Measurements from ENCODE around the gene PGC. TPM values are rescaled to one million over a fixed set of nuclear protein-coding genes. Genes with fewer than 3 reads are reported as not detected.

PGC gene
- total RNA-seq, 1 experiment from 2014 or later = 0.63 TPM

GRCh38 chr6:41791984-41792383 is 44.8 kb upstream of the PGC start (continued):
- TF ChIP-seq, protein P1, sequence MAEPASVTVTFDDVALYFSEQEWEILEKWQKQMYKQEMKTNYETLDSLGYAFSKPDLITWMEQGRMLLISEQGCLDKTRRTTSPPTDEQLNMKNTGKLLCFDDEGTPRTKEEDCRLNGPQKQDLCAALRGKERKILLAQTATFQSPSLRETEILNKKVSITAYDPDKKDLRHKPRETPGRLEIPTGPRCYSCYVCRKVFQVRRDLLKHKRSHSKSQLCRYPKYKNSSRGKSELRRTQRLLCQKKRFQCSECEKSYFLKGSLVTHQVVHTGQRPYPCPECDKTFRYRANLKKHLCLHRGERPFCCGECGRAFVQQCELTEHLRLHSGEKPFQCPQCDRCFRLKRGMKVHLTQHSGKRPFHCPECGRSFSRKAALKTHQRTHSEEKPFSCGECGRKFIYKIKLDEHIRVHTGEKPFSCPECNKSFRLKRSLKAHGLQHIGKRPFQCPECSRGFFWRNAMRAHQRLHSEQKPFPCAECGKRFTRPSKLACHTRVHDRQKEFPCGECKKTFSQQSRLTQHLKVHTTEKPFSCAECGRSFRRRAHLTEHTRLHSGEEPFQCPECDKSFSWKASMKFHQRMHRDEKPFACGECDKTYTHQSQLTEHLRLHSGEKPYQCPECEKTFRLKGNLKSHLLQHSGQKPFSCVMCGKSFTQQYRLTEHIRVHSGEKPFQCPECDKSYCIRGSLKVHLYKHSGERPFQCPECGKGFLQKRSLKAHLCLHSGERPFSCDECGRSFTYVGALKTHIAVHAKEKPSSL (CRISPR knock-in tag; conservative IDR thresholded peaks at IDR 0.05) = no peak

DNA sequence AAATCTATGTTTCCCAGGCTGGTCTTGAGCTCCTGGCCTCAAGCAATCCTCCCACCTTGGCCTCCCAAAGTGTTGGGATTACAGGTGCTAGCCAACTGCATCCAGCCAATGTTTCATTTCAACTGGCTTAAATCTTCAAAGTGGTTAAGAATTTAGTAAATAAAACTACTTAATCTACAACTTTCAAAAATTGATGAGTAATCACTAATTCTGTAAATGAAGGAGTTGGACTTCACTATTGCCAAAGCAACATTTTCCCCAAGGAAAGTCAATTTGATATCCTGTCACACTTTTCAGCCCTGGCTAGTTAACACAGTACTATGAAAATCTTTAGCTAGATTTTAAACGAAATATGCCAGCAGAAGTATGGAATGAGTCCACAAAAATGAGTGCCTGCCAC is 44.1 kb upstream of the PGC start:
- Mint-ChIP-seq H3K9me3 (no peaks in the 10 kb centered on the region), H3K36me3 (peaks cover 35% of the 10 kb centered on the region), H3K27ac (no peak overlapping the region), H3K27me3 (ENCODE audit: low read depth) (no peaks in the 10 kb centered on the region), H3K4me1 (peaks cover 4% of the 10 kb centered on the region; the same call in 1 of the 2 replicates), H3K4me3 (no peak overlapping the region)
- TF ChIP-seq, protein P2, sequence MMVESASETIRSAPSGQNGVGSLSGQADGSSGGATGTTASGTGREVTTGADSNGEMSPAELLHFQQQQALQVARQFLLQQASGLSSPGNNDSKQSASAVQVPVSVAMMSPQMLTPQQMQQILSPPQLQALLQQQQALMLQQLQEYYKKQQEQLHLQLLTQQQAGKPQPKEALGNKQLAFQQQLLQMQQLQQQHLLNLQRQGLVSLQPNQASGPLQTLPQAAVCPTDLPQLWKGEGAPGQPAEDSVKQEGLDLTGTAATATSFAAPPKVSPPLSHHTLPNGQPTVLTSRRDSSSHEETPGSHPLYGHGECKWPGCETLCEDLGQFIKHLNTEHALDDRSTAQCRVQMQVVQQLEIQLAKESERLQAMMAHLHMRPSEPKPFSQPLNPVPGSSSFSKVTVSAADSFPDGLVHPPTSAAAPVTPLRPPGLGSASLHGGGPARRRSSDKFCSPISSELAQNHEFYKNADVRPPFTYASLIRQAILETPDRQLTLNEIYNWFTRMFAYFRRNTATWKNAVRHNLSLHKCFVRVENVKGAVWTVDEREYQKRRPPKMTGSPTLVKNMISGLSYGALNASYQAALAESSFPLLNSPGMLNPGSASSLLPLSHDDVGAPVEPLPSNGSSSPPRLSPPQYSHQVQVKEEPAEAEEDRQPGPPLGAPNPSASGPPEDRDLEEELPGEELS (CRISPR knock-in tag; IDR thresholded peaks at IDR 0.05) = no peak
- TF ChIP-seq OVOL2 (CRISPR knock-in tag; IDR thresholded peaks at IDR 0.05; ENCODE audit: borderline replicate concordance) (no peak), SOX15 (CRISPR knock-in tag; IDR thresholded peaks at IDR 0.05) (no peak), ETV6 (CRISPR knock-in tag; IDR thresholded peaks at IDR 0.05) (no peak), ZNF121 (CRISPR knock-in tag; IDR thresholded peaks at IDR 0.05) (no peak), ATF1 (CRISPR knock-in tag; IDR thresholded peaks at IDR 0.05) (no peak), E2F1 (CRISPR knock-in tag; IDR thresholded peaks at IDR 0.05) (no peak), IRF2 (CRISPR knock-in tag; IDR thresholded peaks at IDR 0.05; ENCODE audit: borderline replicate concordance, low read depth) (no peak), CREM (CRISPR knock-in tag; IDR thresholded peaks at IDR 0.05) (no peak), ESRRA (CRISPR knock-in tag; IDR thresholded peaks at IDR 0.05; ENCODE audit: borderline replicate concordance) (no peak), NFE2L1 (CRISPR knock-in tag; IDR thresholded peaks at IDR 0.05) (no peak), ZNF416 (CRISPR knock-in tag; IDR thresholded peaks at IDR 0.05) (no peak), ATF3 (CRISPR knock-in tag; conservative IDR thresholded peaks at IDR 0.05) (no peak), USF2 (CRISPR knock-in tag; IDR thresholded peaks at IDR 0.05) (no peak), CDX4 (CRISPR knock-in tag; IDR thresholded peaks at IDR 0.05; ENCODE audit: borderline replicate concordance) (no peak), USF1 (CRISPR knock-in tag; IDR thresholded peaks at IDR 0.05) (no peak), NR1H2 (CRISPR knock-in tag; IDR thresholded peaks at IDR 0.05) (no peak)
- TF ChIP-seq, protein P3, sequence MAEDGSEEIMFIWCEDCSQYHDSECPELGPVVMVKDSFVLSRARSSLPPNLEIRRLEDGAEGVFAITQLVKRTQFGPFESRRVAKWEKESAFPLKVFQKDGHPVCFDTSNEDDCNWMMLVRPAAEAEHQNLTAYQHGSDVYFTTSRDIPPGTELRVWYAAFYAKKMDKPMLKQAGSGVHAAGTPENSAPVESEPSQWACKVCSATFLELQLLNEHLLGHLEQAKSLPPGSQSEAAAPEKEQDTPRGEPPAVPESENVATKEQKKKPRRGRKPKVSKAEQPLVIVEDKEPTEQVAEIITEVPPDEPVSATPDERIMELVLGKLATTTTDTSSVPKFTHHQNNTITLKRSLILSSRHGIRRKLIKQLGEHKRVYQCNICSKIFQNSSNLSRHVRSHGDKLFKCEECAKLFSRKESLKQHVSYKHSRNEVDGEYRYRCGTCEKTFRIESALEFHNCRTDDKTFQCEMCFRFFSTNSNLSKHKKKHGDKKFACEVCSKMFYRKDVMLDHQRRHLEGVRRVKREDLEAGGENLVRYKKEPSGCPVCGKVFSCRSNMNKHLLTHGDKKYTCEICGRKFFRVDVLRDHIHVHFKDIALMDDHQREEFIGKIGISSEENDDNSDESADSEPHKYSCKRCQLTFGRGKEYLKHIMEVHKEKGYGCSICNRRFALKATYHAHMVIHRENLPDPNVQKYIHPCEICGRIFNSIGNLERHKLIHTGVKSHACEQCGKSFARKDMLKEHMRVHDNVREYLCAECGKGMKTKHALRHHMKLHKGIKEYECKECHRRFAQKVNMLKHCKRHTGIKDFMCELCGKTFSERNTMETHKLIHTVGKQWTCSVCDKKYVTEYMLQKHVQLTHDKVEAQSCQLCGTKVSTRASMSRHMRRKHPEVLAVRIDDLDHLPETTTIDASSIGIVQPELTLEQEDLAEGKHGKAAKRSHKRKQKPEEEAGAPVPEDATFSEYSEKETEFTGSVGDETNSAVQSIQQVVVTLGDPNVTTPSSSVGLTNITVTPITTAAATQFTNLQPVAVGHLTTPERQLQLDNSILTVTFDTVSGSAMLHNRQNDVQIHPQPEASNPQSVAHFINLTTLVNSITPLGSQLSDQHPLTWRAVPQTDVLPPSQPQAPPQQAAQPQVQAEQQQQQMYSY (CRISPR knock-in tag; IDR thresholded peaks at IDR 0.05) = no peak
- TF ChIP-seq, protein P4, sequence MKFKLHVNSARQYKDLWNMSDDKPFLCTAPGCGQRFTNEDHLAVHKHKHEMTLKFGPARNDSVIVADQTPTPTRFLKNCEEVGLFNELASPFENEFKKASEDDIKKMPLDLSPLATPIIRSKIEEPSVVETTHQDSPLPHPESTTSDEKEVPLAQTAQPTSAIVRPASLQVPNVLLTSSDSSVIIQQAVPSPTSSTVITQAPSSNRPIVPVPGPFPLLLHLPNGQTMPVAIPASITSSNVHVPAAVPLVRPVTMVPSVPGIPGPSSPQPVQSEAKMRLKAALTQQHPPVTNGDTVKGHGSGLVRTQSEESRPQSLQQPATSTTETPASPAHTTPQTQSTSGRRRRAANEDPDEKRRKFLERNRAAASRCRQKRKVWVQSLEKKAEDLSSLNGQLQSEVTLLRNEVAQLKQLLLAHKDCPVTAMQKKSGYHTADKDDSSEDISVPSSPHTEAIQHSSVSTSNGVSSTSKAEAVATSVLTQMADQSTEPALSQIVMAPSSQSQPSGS (CRISPR knock-in tag; IDR thresholded peaks at IDR 0.05; ENCODE audit: borderline replicate concordance, low read depth) = no peak
- no peak for ATAC-seq
- POLR2A ChIA-PET = no interaction called here
- no peak for DNase-seq (ENCODE audit: low spot score)
- CTCF ChIA-PET = interaction anchor here (1.5 kb wide), 1 partner anchor 130 kb away, joined by 9 read pairs; the partner anchor contains the start of genes BYSL and MED20
